IMR-90 (cell line): Measurements from ENCODE around the gene ANKH. TPM values are rescaled to one million over a fixed set of nuclear protein-coding genes. Genes with fewer than 3 reads are reported as not detected.

Source experiments
- ATAC-seq: fragments of 200-7000 bp; cut with Tn5 transposase; 2 replicates; pipeline ENCODE4 v1.9.1; 2020; ENCODE audit warnings: low read depth, mild to moderate bottlenecking, moderate library complexity
- BruUV-seq: library from RNA; stranded (reverse); fragments of 400-500 nt; replicated peaks from 2 replicates; lab custom pipeline; 2021; lab: Mats Ljungman, UMichigan
- CTCF ChIA-PET: fragments of 300-600 bp; formaldehyde crosslinking; extraction: SDS; loops from one replicate; lab custom pipeline; 2021; ENCODE audit warnings: antibody characterized with exemption; lab: Yijun Ruan, JAX
- POLR2A ChIA-PET: fragments of 300-600 bp; sonication (Branson Sonifier 250); formaldehyde crosslinking; loops from one replicate; lab custom pipeline; 2022; ENCODE audit warnings: antibody characterized with exemption; ENCODE audit not compliant: unreplicated experiment; lab: Charles Lee
- DNase-seq: peaks from one replicate; pipeline ENCODE4 v3.0.0; 2013
- H2AFZ ChIP-seq: replicated peaks from 2 replicates; pipeline ENCODE3; 2013; ENCODE audit warnings: low read length, mild to moderate bottlenecking; ENCODE audit not compliant: poor library complexity
- H2AK5ac ChIP-seq: 2 replicates; pipeline ENCODE4 v1.6.1; 2013; ENCODE audit warnings: low read depth, low read length, inconsistent platforms
- H2AK9ac ChIP-seq: replicated peaks from 2 replicates; pipeline ENCODE3; 2013; ENCODE audit warnings: mild to moderate bottlenecking, low read depth, low read length, moderate library complexity; ENCODE audit not compliant: poor library complexity
- H2BK120ac ChIP-seq: 2 replicates; pipeline ENCODE4 v1.6.1; 2013; ENCODE audit warnings: low read depth, low read length, inconsistent platforms
- H2BK15ac ChIP-seq: 3 replicates; pipeline ENCODE4 v1.6.1; 2013; ENCODE audit warnings: low read depth, low read length, inconsistent platforms
- H2BK20ac ChIP-seq: 2 replicates; pipeline ENCODE4 v1.6.1; 2013; ENCODE audit warnings: low read depth, mild to moderate bottlenecking, inconsistent platforms, low read length, moderate library complexity
- H2BK5ac ChIP-seq: 2 replicates; pipeline ENCODE4 v1.6.1; 2013; ENCODE audit warnings: mild to moderate bottlenecking, low read depth, low read length, inconsistent platforms; ENCODE audit not compliant: poor library complexity, severe bottlenecking
- H3K14ac ChIP-seq: replicated peaks from 2 replicates; pipeline ENCODE4 v1.6.1; 2013; ENCODE audit warnings: low read depth, low read length, inconsistent platforms
- H3K18ac ChIP-seq: 2 replicates; pipeline ENCODE4 v1.6.1; 2013; ENCODE audit warnings: low read depth, low read length, control low read depth
- H3K23ac ChIP-seq: 2 replicates; pipeline ENCODE4 v1.6.1; 2013; ENCODE audit warnings: low read depth, low read length, inconsistent platforms
- H3K27ac ChIP-seq: 2 replicates; pipeline ENCODE4 v1.5.1; 2013; ENCODE audit warnings: mild to moderate bottlenecking, control low read depth, low read length; ENCODE audit not compliant: insufficient read depth
- H3K27me3 ChIP-seq: 2 replicates; pipeline ENCODE4 v1.6.1; 2013; ENCODE audit warnings: low read length; ENCODE audit not compliant: control insufficient read depth, insufficient read depth
- H3K36me3 ChIP-seq: 2 replicates; pipeline ENCODE4 v1.6.1; 2013; ENCODE audit warnings: low read length, mixed read lengths; ENCODE audit not compliant: control insufficient read depth, insufficient read depth
- H3K4ac ChIP-seq: 2 replicates; pipeline ENCODE4 v1.6.1; 2013; ENCODE audit warnings: low read depth, low read length, inconsistent platforms
- H3K4me1 ChIP-seq: 2 replicates; pipeline ENCODE4 v1.6.1; 2013; ENCODE audit warnings: low read length, mixed read lengths; ENCODE audit not compliant: control insufficient read depth, insufficient read depth
- H3K4me2 ChIP-seq: 2 replicates; pipeline ENCODE4 v1.6.1; 2013; ENCODE audit warnings: low read depth, mild to moderate bottlenecking, control low read depth, low read length, moderate library complexity
- H3K4me3 ChIP-seq: 2 replicates; pipeline ENCODE4 v1.5.1; 2013; ENCODE audit warnings: low read depth, mild to moderate bottlenecking, control low read depth, low read length, moderate library complexity; ENCODE audit not compliant: insufficient read depth
- H3K56ac ChIP-seq: 2 replicates; pipeline ENCODE4 v1.6.1; 2013; ENCODE audit warnings: low read length, inconsistent platforms; ENCODE audit not compliant: insufficient read depth; ENCODE audit errors: extremely low read depth
- H3K79me1 ChIP-seq, 2 experiments: 2 replicates each; pipeline ENCODE4 v1.6.1; 2013; ENCODE audit warnings: low read length in 2 of 2, inconsistent platforms in 1 of 2, low read depth in 1 of 2
- H3K9ac ChIP-seq: 2 replicates; pipeline ENCODE4 v1.6.1; 2013; ENCODE audit warnings: low read depth, low read length, control low read depth
- H3K9me1 ChIP-seq: 2 replicates; pipeline ENCODE4 v1.6.1; 2013; ENCODE audit warnings: low read length, inconsistent platforms; ENCODE audit not compliant: insufficient read depth
- H3K9me3 ChIP-seq: 2 replicates; pipeline ENCODE4 v1.6.1; 2013; ENCODE audit warnings: low read length; ENCODE audit not compliant: control insufficient read depth, insufficient read depth
- H4K20me1 ChIP-seq: 2 replicates; pipeline ENCODE4 v1.6.1; 2013; ENCODE audit warnings: low read length, inconsistent platforms; ENCODE audit not compliant: insufficient read depth
- H4K5ac ChIP-seq: 2 replicates; pipeline ENCODE4 v1.6.1; 2013; ENCODE audit warnings: mild to moderate bottlenecking, low read depth, low read length, control low read depth
- H4K8ac ChIP-seq, 2 experiments: 2 replicates each; pipeline ENCODE4 v1.6.1; 2013; ENCODE audit warnings: low read depth in 2 of 2, low read length in 2 of 2, control low read depth in 1 of 2, inconsistent platforms in 1 of 2
- H4K91ac ChIP-seq: 2 replicates; pipeline ENCODE4 v1.6.1; 2013; ENCODE audit warnings: low read depth, low read length, inconsistent platforms; ENCODE audit not compliant: insufficient read depth
- BHLHE40 ChIP-seq: fragments of 150-350 bp; IDR thresholded peaks from 2 replicates; pipeline ENCODE4 v1.6.1; 2016; ENCODE audit warnings: mild to moderate bottlenecking, low read depth, low read length
- CEBPB ChIP-seq: IDR thresholded peaks from 2 replicates; pipeline ENCODE4 v1.6.1; 2012; ENCODE audit warnings: low read depth, low read length, improper control_type of control experiment
- CHD1 ChIP-seq: IDR thresholded peaks from 2 replicates; pipeline ENCODE4 v1.6.1; 2012; ENCODE audit warnings: low read depth, low read length, improper control_type of control experiment
- MAFK ChIP-seq: IDR thresholded peaks from 2 replicates; pipeline ENCODE4 v1.6.1; 2012; ENCODE audit warnings: low read depth, low read length, improper control_type of control experiment
- MXI1 ChIP-seq: IDR thresholded peaks from 2 replicates; pipeline ENCODE4 v1.6.1; 2012; ENCODE audit warnings: low read depth, mild to moderate bottlenecking, low read length, moderate library complexity, borderline replicate concordance
- NFE2L2 ChIP-seq: fragments of 150-350 bp; IDR thresholded peaks from 2 replicates; pipeline ENCODE4 v1.6.1; 2016; ENCODE audit warnings: low read depth, mild to moderate bottlenecking, low read length
- POLR2A ChIP-seq: IDR thresholded peaks from 2 replicates; pipeline ENCODE4 v1.6.1; 2012; ENCODE audit warnings: mild to moderate bottlenecking, low read depth, low read length
- RAD21 ChIP-seq: IDR thresholded peaks from 2 replicates; pipeline ENCODE4 v1.6.1; 2012; ENCODE audit warnings: low read length, improper control_type of control experiment
- RCOR1 ChIP-seq: IDR thresholded peaks from 2 replicates; pipeline ENCODE4 v1.6.1; 2012; ENCODE audit warnings: mild to moderate bottlenecking, low read length, improper control_type of control experiment; ENCODE audit not compliant: insufficient replicate concordance
- RFX5 ChIP-seq: IDR thresholded peaks from 2 replicates; pipeline ENCODE4 v1.8.0; 2012; ENCODE audit warnings: low read depth, mild to moderate bottlenecking, low read length, moderate library complexity
- SMC3 ChIP-seq: fragments of 150-350 bp; IDR thresholded peaks from 2 replicates; pipeline ENCODE4 v1.6.1; 2016; ENCODE audit warnings: low read depth, mild to moderate bottlenecking, antibody characterized with exemption, low read length, moderate library complexity
- WGBS, 2 experiments: methylation state at CpG; one replicate each; pipeline versions ENCODE4 v1.1.5 to v1.1.7; 2013; ENCODE audit warnings: missing lambda C conversion rate in 2 of 2; ENCODE audit not compliant: insufficient read length in 1 of 2; ENCODE audit errors: extremely low coverage in 2 of 2; 5-methylcytosine and 5-hydroxymethylcytosine counted together
- dilution Hi-C: fragments of 300-500 bp; cut with HindIII; formaldehyde crosslinking; loops from one replicate; pipeline ENCODE4 v1.14.3; 2018; ENCODE audit warnings: low sequenced_read_pairs; ENCODE audit not compliant: unreplicated experiment
- in situ Hi-C: fragments of 300-500 bp; cut with MboI; formaldehyde crosslinking; loops from 3 replicates; pipeline ENCODE4 v1.14.3; 2019; ENCODE audit warnings: low sequenced_read_pairs, inconsistent platforms, mixed read lengths
- intact Hi-C: fragments of 100-400 bp; cut with micrococcal nuclease; formaldehyde crosslinking; loops from 2 replicates; pipeline ENCODE4 v1.10.0; 2022
- polyA plus RNA-seq, 3 experiments: library from polyadenylated mRNA; depleted of rRNA; stranded (reverse); fragments of >200 nt; gene quantifications; 2 replicates each; pipeline ENCODE4 v1.2.3, GENCODE V29; 2012; ENCODE audit warnings: low replicate concordance in 1 of 3
- total RNA-seq: library from RNA; depleted of rRNA; stranded (reverse); fragments of >200 nt; gene quantifications from 2 replicates; pipeline ENCODE4 v1.2.3, GENCODE V29; 2012
- TF ChIP-seq, protein P1 (sequence below): conservative IDR thresholded peaks from 2 replicates; pipeline ENCODE4 v1.5.1; 2012; ENCODE audit warnings: mild to moderate bottlenecking, low read depth, low read length, improper control_type of control experiment
- TF ChIP-seq, protein P2 (sequence below): fragments of 150-350 bp; IDR thresholded peaks from 2 replicates; pipeline ENCODE4 v1.6.1; 2017; ENCODE audit warnings: mild to moderate bottlenecking, antibody characterized with exemption, low read length, low read depth

Gene ANKH
- total and polyA plus RNA-seq, 2 of the 4 experiments (the other 2 are of a cell fraction), result 5.2 to 17.2 TPM

DNA sequence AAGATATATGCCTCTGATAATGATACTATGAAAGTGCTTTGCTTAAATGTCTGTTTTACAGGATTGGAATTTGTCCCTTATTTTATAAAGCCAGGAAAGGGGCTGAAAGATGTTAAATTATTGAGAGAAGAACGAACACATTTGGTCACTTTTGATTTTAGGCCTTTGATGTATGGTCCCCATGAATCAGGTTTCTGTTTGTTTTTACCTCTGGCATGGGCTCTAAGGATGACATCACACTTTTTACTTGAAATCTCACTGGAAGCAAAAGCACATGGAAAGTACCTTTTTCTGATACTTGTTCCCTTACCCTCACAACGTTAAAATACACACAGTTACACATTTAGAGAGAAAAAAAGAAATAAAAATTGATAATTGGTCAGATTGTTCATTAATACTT is 200.2 kb downstream of the ANKH start:
- Histone ChIP-seq H3K4me2 (no peak overlapping the region), H2AK9ac (no peak overlapping the region), H4K5ac (no peak overlapping the region), H3K9ac (no peak overlapping the region), H2AK5ac (no peak overlapping the region), H2BK5ac (no peak overlapping the region), H3K4me1 (peaks cover 15% of the 10 kb centered on the region), H4K20me1 (peaks cover 69% of the 10 kb centered on the region), H3K18ac (no peak overlapping the region), H3K23ac (no peak overlapping the region), H2BK120ac (no peak overlapping the region), H3K79me1 (peaks cover 41 to 83% of the 10 kb centered on the region in 2 experiments), H2BK15ac (no peak overlapping the region), H3K27me3 (no peaks in the 10 kb centered on the region), H3K56ac (no peak overlapping the region), H3K27ac (no peak overlapping the region), H3K9me1 (peaks cover 26% of the 10 kb centered on the region), H4K8ac (no peak overlapping the region), H3K4me3 (no peak overlapping the region), H3K14ac (no peak overlapping the region), H2BK20ac (no peak overlapping the region), H3K36me3 (peaks cover 6% of the 10 kb centered on the region), H3K4ac (no peak overlapping the region), H4K91ac (no peak overlapping the region), H2AFZ (no peak overlapping the region), H3K9me3 (no peaks in the 10 kb centered on the region)
- dilution Hi-C loops, result no loop called here
- ATAC-seq, result no peak
- WGBS, 2 experiments, result no CpG with 5 or more reads among the region's 2 CpGs
- in situ Hi-C loops, result loop anchor here (25.0 kb wide), 2 partner anchors 559 to 684 kb away; no protein-coding TSS in a partner anchor
- peak; percentile 71 for DNase-seq
- POLR2A ChIA-PET, result no interaction called here
- no TSS peak for BruUV-seq
- CTCF ChIA-PET, result no interaction called here
- no peak for TF ChIP-seq MXI1
- TF ChIP-seq RFX5, result no peak
- TF ChIP-seq BHLHE40, result no peak
- TF ChIP-seq CHD1, result no peak
- no peak for TF ChIP-seq MAFK
- TF ChIP-seq POLR2A, result no peak
- TF ChIP-seq SMC3, result no peak
- TF ChIP-seq RCOR1, result no peak
- TF ChIP-seq, protein P1, sequence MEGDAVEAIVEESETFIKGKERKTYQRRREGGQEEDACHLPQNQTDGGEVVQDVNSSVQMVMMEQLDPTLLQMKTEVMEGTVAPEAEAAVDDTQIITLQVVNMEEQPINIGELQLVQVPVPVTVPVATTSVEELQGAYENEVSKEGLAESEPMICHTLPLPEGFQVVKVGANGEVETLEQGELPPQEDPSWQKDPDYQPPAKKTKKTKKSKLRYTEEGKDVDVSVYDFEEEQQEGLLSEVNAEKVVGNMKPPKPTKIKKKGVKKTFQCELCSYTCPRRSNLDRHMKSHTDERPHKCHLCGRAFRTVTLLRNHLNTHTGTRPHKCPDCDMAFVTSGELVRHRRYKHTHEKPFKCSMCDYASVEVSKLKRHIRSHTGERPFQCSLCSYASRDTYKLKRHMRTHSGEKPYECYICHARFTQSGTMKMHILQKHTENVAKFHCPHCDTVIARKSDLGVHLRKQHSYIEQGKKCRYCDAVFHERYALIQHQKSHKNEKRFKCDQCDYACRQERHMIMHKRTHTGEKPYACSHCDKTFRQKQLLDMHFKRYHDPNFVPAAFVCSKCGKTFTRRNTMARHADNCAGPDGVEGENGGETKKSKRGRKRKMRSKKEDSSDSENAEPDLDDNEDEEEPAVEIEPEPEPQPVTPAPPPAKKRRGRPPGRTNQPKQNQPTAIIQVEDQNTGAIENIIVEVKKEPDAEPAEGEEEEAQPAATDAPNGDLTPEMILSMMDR, result no peak
- TF ChIP-seq, protein P2, sequence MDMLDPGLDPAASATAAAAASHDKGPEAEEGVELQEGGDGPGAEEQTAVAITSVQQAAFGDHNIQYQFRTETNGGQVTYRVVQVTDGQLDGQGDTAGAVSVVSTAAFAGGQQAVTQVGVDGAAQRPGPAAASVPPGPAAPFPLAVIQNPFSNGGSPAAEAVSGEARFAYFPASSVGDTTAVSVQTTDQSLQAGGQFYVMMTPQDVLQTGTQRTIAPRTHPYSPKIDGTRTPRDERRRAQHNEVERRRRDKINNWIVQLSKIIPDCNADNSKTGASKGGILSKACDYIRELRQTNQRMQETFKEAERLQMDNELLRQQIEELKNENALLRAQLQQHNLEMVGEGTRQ, result no peak
- TF ChIP-seq NFE2L2, result no peak
- no peak for TF ChIP-seq RAD21
- no peak for TF ChIP-seq CEBPB
- intact Hi-C loops, result no loop called here
